Measurements from ENCODE around the gene MYH14. TPM values are rescaled to one million over a fixed set of nuclear protein-coding genes. Genes with fewer than 3 reads are reported as not detected.
A peak's percentile ranks its signal among the peaks of the same experiment; 100 is the strongest.

MYH14 gene
- total RNA-seq, 1 donor from 2014 or later = not detected

DNA sequence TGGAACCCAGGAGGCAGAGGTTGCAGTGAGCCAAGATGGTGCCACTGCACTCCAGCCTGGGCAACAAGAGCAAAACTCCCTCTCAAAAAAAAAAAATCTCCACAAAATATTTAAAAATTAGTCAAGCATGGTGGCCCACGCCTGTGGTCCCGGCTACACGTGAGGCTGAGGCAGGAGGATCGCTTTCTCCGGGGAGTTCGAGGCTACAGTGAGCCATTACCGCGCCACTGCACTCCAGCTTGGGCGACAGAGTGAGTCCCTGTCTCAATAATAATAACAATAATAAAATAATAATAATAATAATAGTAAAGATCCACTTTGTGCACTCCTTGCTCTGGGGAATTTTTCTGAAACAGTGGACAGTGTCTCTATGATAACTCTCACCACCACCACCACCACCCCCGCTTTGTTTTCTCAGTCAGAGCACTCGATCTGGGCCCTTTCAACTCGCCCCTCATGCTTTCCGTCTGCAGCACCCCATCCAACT lies 153.3 kb downstream of the MYH14 start:
- ATAC-seq (ENCODE audit: low read depth) (no peak), DNase-seq (no peak)
- ChIA-PET POLR2A (interaction anchor here (0.6 to 3.5 kb wide), 28 partner anchors 9 to 448 kb away, joined by 3 to 84 read pairs (median 8); partner anchors contain the start of genes JOSD2, KCNC3, MYBPC2 and NR1H2), CTCF (interaction anchor here (0.9 to 3.0 kb wide), 17 partner anchors 10 to 427 kb away, joined by 3 to 33 read pairs (median 8); partner anchors contain the start of genes KCNC3 and SPIB)
- Mint-ChIP-seq H3K27ac (peak overlapping the region; percentile 98), H3K36me3 (ENCODE audit: low read depth) (no peaks in the 10 kb centered on the region), H3K9me3 (no peaks in the 10 kb centered on the region), H3K27me3 (no peaks in the 10 kb centered on the region), H3K4me3 (peak overlapping the region; percentile 91), H3K4me1 (peaks cover 50% of the 10 kb centered on the region)
- TF ChIP-seq, protein P1, sequence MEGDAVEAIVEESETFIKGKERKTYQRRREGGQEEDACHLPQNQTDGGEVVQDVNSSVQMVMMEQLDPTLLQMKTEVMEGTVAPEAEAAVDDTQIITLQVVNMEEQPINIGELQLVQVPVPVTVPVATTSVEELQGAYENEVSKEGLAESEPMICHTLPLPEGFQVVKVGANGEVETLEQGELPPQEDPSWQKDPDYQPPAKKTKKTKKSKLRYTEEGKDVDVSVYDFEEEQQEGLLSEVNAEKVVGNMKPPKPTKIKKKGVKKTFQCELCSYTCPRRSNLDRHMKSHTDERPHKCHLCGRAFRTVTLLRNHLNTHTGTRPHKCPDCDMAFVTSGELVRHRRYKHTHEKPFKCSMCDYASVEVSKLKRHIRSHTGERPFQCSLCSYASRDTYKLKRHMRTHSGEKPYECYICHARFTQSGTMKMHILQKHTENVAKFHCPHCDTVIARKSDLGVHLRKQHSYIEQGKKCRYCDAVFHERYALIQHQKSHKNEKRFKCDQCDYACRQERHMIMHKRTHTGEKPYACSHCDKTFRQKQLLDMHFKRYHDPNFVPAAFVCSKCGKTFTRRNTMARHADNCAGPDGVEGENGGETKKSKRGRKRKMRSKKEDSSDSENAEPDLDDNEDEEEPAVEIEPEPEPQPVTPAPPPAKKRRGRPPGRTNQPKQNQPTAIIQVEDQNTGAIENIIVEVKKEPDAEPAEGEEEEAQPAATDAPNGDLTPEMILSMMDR (IDR thresholded peaks at IDR 0.05) = no peak
- intact Hi-C loops (cut with micrococcal nuclease) = loop anchor here (1.0 to 2.0 kb wide), 11 partner anchors 9 to 566 kb away; partner anchors contain the start of genes JOSD2, KCNC3 and NR1H2

DNA sequence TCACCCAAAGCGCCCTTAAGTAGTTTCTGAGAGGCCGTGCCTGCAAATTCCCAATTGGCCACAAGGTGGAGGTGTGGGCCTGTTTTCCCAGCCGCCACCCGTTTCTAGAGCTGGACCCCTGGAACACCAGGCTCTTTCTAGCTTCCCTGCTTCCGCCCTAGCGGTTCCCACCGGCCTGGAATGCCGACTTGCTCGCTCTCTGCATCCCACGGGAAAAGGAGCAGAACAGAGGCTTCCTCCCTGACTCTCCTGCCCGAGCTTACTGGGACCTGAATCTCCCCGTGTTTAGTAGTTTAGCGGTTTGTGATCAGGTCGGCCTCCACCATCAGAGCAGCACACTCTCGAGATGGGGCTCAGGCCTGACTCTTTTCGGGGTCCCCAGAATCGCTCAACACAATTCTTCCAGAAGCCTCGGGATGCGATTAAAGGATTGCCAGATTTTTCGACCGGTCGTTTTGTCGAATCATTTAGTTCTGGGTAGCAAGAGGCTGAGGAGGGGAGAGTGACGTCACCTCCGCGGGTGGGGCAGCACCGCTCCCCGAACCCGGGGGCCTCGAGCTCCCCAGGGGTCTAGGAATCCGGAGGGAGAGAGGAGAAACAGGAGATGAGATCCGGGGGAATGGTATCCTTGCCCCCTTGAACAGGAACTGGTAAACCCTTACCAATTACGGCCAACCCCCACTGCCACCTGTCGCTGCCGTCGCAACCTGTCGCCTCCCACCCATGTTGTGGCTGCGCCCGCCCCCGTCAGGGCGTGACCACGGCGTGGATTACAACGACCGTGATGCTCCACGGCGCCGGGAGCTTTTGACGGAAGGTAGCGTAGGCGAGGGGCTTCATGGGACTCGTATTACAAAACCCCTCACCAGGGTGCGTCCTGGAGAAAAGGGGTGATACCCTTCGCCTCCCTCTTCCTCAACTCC lies 154.0 kb downstream of the MYH14 start:
- CTCF ChIA-PET = interaction anchor here (0.9 to 3.0 kb wide), 19 partner anchors 10 to 564 kb away, joined by 3 to 33 read pairs (median 8); partner anchors contain the start of genes KCNC3, NR1H2 and SPIB
- H3K36me3 Mint-ChIP-seq (ENCODE audit: low read depth) = no peaks in the 10 kb centered on the region
- peak overlapping the region; percentile 98 for H3K27ac Mint-ChIP-seq
- DNase-seq = peak; percentile 82
- POLR2A ChIA-PET = interaction anchor here (0.5 to 3.5 kb wide), 33 partner anchors 10 to 478 kb away, joined by 3 to 84 read pairs (median 7); partner anchors contain the start of genes JOSD2, KCNC3, MYBPC2 and NR1H2
- no peaks in the 10 kb centered on the region for H3K27me3 Mint-ChIP-seq
- peak overlapping the region; percentile 91 for H3K4me3 Mint-ChIP-seq
- peak; percentile 82 for ATAC-seq (ENCODE audit: low read depth)
- H3K4me1 Mint-ChIP-seq = peaks cover 54% of the 10 kb centered on the region
- TF ChIP-seq, protein P1 (IDR thresholded peaks at IDR 0.05) = no peak
- no peaks in the 10 kb centered on the region for H3K9me3 Mint-ChIP-seq
- intact Hi-C loops (cut with micrococcal nuclease) = loop anchor here (1.0 to 2.0 kb wide), 11 partner anchors 10 to 565 kb away; partner anchors contain the start of genes JOSD2, KCNC3 and NR1H2

DNA sequence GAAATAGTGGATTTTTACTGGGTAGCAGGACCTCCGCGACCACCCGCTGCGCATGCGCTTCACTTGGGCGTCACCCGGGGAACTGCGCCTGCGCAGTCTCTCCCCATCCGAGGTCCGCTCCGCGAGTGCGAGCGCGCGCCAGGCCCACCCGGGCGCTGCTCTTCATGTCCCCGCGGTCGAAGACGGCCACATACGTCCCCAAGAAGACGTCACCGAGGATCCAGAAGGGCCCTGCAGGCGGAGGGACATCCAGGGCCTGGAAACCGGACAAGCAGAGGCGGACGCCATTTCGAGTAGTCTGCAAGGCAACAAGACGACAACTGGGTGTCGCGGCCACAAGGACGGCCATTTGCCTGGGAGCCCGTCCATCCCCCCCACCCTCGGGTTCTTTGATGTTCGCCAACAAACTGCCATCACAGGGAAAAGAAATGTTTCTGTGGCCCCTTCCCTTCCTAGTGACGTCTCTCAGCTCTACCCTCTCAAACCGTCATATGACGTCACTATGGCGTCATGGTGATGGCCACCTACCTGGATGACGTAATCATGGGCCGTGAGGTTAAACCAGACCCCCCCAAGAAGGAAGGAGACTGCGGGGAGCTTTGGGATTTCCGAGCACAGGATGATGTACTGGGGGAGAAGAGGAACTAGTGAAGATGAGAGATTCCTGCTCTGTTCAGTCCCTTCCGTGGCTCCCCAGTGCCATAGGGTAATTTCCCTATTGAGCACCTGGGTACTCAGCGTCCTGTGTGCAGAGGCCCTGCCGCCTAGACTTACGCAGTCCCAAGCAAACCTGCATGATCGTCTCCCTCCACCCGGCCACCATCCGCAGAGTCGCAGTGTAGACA lies 155.3 kb downstream of the MYH14 start:
- CTCF ChIA-PET = interaction anchor here (1.7 to 3.0 kb wide), 6 partner anchors 9 to 563 kb away, joined by 6 to 26 read pairs (median 14); partner anchors contain the start of gene KCNC3

DNA sequence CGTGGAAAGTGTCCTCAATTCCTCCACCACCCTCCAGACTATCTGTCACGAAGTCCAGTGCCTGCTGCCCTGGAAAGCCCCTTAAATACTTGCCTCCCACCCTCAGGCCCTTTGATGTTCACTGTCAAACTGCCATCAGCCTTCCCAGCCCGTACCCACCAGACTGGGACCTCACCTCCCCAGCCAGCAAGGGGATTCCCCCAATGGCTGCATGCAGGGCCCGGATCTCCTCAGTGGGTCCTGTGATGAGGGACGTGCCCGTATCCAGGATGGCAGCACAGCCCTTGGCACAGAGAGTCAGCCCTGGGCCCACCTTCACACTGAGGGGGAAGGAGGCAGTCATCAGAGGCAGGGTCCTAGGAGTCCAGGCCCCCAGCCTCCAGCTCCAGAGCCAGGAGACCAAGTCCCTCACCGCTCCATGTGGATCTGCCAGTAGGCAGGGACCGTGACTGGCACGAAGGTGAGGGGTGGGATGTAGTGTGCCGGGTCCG lies 156.0 kb downstream of the MYH14 start:
- H3K27me3 Mint-ChIP-seq = no peaks in the 10 kb centered on the region
- TF ChIP-seq, protein P1 (IDR thresholded peaks at IDR 0.05) = no peak
- H3K4me3 Mint-ChIP-seq = peak overlapping the region; percentile 91
- intact Hi-C loops (cut with micrococcal nuclease) = no loop called here
- no peaks in the 10 kb centered on the region for H3K9me3 Mint-ChIP-seq
- CTCF ChIA-PET = interaction anchor here (3.0 kb wide), 1 partner anchor 8 kb away, joined by 26 read pairs; no protein-coding TSS in a partner anchor
- POLR2A ChIA-PET = interaction anchor here (0.6 to 3.5 kb wide), 6 partner anchors 12 to 150 kb away, joined by 3 to 84 read pairs (median 20); partner anchors contain the start of genes KCNC3, NR1H2 and POLD1
- H3K27ac Mint-ChIP-seq = peak overlapping the region; percentile 98
- DNase-seq = no peak
- no peak for ATAC-seq (ENCODE audit: low read depth)
- no peaks in the 10 kb centered on the region for H3K36me3 Mint-ChIP-seq (ENCODE audit: low read depth)
- H3K4me1 Mint-ChIP-seq = peaks cover 64% of the 10 kb centered on the region

More for the DNA sequence above, 155.3 kb downstream of the MYH14 start:
- peak overlapping the region; percentile 98 for H3K27ac Mint-ChIP-seq
- H3K4me1 Mint-ChIP-seq = peaks cover 60% of the 10 kb centered on the region
- peak; percentile 72 for DNase-seq
- intact Hi-C loops (cut with micrococcal nuclease) = no loop called here
- peak overlapping the region; percentile 91 for H3K4me3 Mint-ChIP-seq
- no peaks in the 10 kb centered on the region for H3K27me3 Mint-ChIP-seq
- TF ChIP-seq, protein P1 (IDR thresholded peaks at IDR 0.05) = no peak
- POLR2A ChIA-PET = interaction anchor here (0.6 to 3.5 kb wide), 13 partner anchors 11 to 656 kb away, joined by 3 to 84 read pairs (median 27); partner anchors contain the start of genes JOSD2, KCNC3, NR1H2 and POLD1
- H3K36me3 Mint-ChIP-seq (ENCODE audit: low read depth) = no peaks in the 10 kb centered on the region
- peak; percentile 22 for ATAC-seq (ENCODE audit: low read depth)
- no peaks in the 10 kb centered on the region for H3K9me3 Mint-ChIP-seq

Other genes with a start within 250 kb of the MYH14 start
- gene SIGLEC11, start 242.4 kb upstream of the MYH14 start, total RNA-seq = not detected in 2 replicates
- gene VRK3, start 178.2 kb upstream of the MYH14 start, total RNA-seq = 71.1 and 82.6 TPM in 2 replicates
- gene ZNF473, start 177.6 kb upstream of the MYH14 start, total RNA-seq = 10.5 and 14.2 TPM in 2 replicates
- gene IZUMO2, start 40.3 kb upstream of the MYH14 start, total RNA-seq = not detected in 2 replicates
- 34.5 and 44.3 TPM in 2 replicates for gene KCNC3, start 125.8 kb downstream of the MYH14 start, total RNA-seq
- 1.4 and 2.4 TPM in 2 replicates for gene NAPSA, start 162.0 kb downstream of the MYH14 start, total RNA-seq
- gene NR1H2, start 172.8 kb downstream of the MYH14 start, total RNA-seq = 66.9 and 79.5 TPM in 2 replicates
- gene POLD1, start 180.7 kb downstream of the MYH14 start, total RNA-seq = 58.8 and 65.5 TPM in 2 replicates
- 280 and 324 TPM in 2 replicates for gene SPIB, start 215.3 kb downstream of the MYH14 start, total RNA-seq
- gene MYBPC2, start 229.3 kb downstream of the MYH14 start, total RNA-seq = 1.1 and 1.4 TPM in 2 replicates